ENCODE data around the gene EHD3. TPM values are rescaled to one million over a fixed set of nuclear protein-coding genes. Genes with fewer than 3 reads are reported as not detected.

Gene EHD3
- total RNA-seq, 8 experiments from 2014 or later, result 0.91 to 53.7 (median 7.8) TPM

GRCh38 chr2:31255911-31256571 lies 22.1 kb downstream of the EHD3 start:
- 58 to 100% (median 76%) methylated on average over 1 to 8 of the region's 11 CpGs; no CpG with 5 or more reads in 3 of the 10 experiments for WGBS, 10 experiments
- ATAC-seq (replicated peaks in 6 of 8), result no peak

GRCh38 chr2:31256611-31257382 lies 22.8 kb downstream of the EHD3 start:
- in situ Hi-C loops (cut with MboI; ENCODE audit: low pct_unique_long_range_greater_than_20kb in 2 of 9, low sequenced_read_pairs in 9 of 9, unreplicated experiment in 9 of 9), result no loop called here
- H3K4me1 ChIP-seq (replicated peaks in 1 of 2), result peaks cover 0 to 11% of the 10 kb centered on the region in 2 donors
- H3K27ac ChIP-seq, result no peak overlapping the region
- H3K4me3 ChIP-seq, result no peak overlapping the region
- WGBS, 10 experiments, result 67 to 86% (median 67%) methylated on average over 1 of the region's 4 CpGs; no CpG with 5 or more reads in 7 of the 10 experiments
- peak in 5 of 8 experiments; percentile 27 to 49 (median 43) for ATAC-seq (replicated peaks in 6 of 8)

More at GRCh38 chr2:31255911-31256571, 22.1 kb downstream of the EHD3 start:
- in situ Hi-C loops (cut with MboI; ENCODE audit: low pct_unique_long_range_greater_than_20kb in 2 of 9, low sequenced_read_pairs in 9 of 9, unreplicated experiment in 9 of 9), result no loop called here
- Histone ChIP-seq H3K4me3 (no peak overlapping the region), H3K4me1 (replicated peaks in 1 of 2) (peaks cover 0 to 11% of the 10 kb centered on the region in 2 donors), H3K27ac (no peak overlapping the region)

GRCh38 chr2:31258351-31258750 lies 24.4 kb downstream of the EHD3 start:
- Histone ChIP-seq H3K4me3 (no peak overlapping the region), H3K4me1 (replicated peaks in 1 of 2) (peaks cover 0 to 11% of the 10 kb centered on the region in 2 donors), H3K27ac (no peak overlapping the region)
- in situ Hi-C loops (cut with MboI; ENCODE audit: low pct_unique_long_range_greater_than_20kb in 2 of 9, low sequenced_read_pairs in 9 of 9, unreplicated experiment in 9 of 9), result no loop called here
- no peak for ATAC-seq (replicated peaks in 6 of 8)
- 38 to 100% (median 90%) methylated on average over 1 to 2 of the region's 5 CpGs; no CpG with 5 or more reads in 4 of the 10 experiments for WGBS, 10 experiments

- Histone ChIP-seq H3K4me1 (replicated peaks in 1 of 2) (peaks cover 0 to 11% of the 10 kb centered on the region in 2 donors), H3K4me3 (no peak overlapping the region), H3K27ac (no peak overlapping the region)
- whole genome bisulfite sequencing, 10 experiments, result 69 to 100% (median 92%) methylated on average over 1 to 2 of the region's 3 CpGs; no CpG with 5 or more reads in 6 of the 10 experiments
- in situ Hi-C loops (cut with MboI; ENCODE audit: low pct_unique_long_range_greater_than_20kb in 2 of 9, low sequenced_read_pairs in 9 of 9, unreplicated experiment in 9 of 9), result no loop called here
- ATAC-seq (replicated peaks in 6 of 8), result no peak
Observed at GRCh38 chr2:31259075-31259474, 25.1 kb downstream of the EHD3 start.

GRCh38 chr2:31260870-31261269 lies 26.9 kb downstream of the EHD3 start:
- H3K4me3 ChIP-seq, result no peak overlapping the region
- in situ Hi-C loops (cut with MboI; ENCODE audit: low pct_unique_long_range_greater_than_20kb in 2 of 9, low sequenced_read_pairs in 9 of 9, unreplicated experiment in 9 of 9), result no loop called here
- peak in 1 of 8 experiments; percentile 75 for ATAC-seq (replicated peaks in 6 of 8)
- no peak overlapping the region for H3K27ac ChIP-seq
- H3K4me1 ChIP-seq (replicated peaks in 1 of 2), result peaks cover 0 to 11% of the 10 kb centered on the region in 2 donors
- WGBS, 10 experiments, result no CpG with 5 or more reads among the region's 4 CpGs

- no peak overlapping the region for H3K27ac ChIP-seq
- WGBS, 10 experiments, result 95 to 100% methylated on average over 1 to 3 of the region's 3 CpGs; no CpG with 5 or more reads in 8 of the 10 experiments
- in situ Hi-C loops (cut with MboI; ENCODE audit: low pct_unique_long_range_greater_than_20kb in 2 of 9, low sequenced_read_pairs in 9 of 9, unreplicated experiment in 9 of 9), result no loop called here
- ATAC-seq (replicated peaks in 6 of 8), result peak in 2 of 8 experiments; percentile 23 to 40
- no peaks in the 10 kb centered on the region for H3K4me1 ChIP-seq (replicated peaks in 1 of 2)
- H3K4me3 ChIP-seq, result no peak overlapping the region
Observed at GRCh38 chr2:31263636-31264190, 29.8 kb downstream of the EHD3 start.

GRCh38 chr2:31265234-31265633 lies 31.3 kb downstream of the EHD3 start:
- H3K27ac ChIP-seq, result no peak overlapping the region
- no peak overlapping the region for H3K4me3 ChIP-seq
- no peak for ATAC-seq (replicated peaks in 6 of 8)
- in situ Hi-C loops (cut with MboI; ENCODE audit: low pct_unique_long_range_greater_than_20kb in 2 of 9, low sequenced_read_pairs in 9 of 9, unreplicated experiment in 9 of 9), result no loop called here
- 70 to 100% (median 93%) methylated on average over 2 to 5 of the region's 6 CpGs; no CpG with 5 or more reads in 1 of the 10 experiments for WGBS, 10 experiments
- H3K4me1 ChIP-seq (replicated peaks in 1 of 2), result no peaks in the 10 kb centered on the region

GRCh38 chr2:31266804-31267203 lies 32.9 kb downstream of the EHD3 start:
- H3K4me3 ChIP-seq, result no peak overlapping the region
- H3K27ac ChIP-seq, result no peak overlapping the region
- WGBS, 10 experiments, result 50 to 100% (median 92%) methylated on average over 1 to 2 of the region's 6 CpGs; no CpG with 5 or more reads in 4 of the 10 experiments
- H3K4me1 ChIP-seq (replicated peaks in 1 of 2), result no peaks in the 10 kb centered on the region
- in situ Hi-C loops (cut with MboI; ENCODE audit: low pct_unique_long_range_greater_than_20kb in 2 of 9, low sequenced_read_pairs in 9 of 9, unreplicated experiment in 9 of 9), result no loop called here
- peak in 2 of 8 experiments; percentile 9 to 18 for ATAC-seq (replicated peaks in 6 of 8)

GRCh38 chr2:31267437-31268120 lies 33.6 kb downstream of the EHD3 start:
- WGBS, 10 experiments, result 63 to 100% (median 90%) methylated on average over 1 to 4 of the region's 8 CpGs; no CpG with 5 or more reads in 4 of the 10 experiments
- Histone ChIP-seq H3K4me1 (replicated peaks in 1 of 2) (no peaks in the 10 kb centered on the region), H3K27ac (no peak overlapping the region), H3K4me3 (no peak overlapping the region)
- in situ Hi-C loops (cut with MboI; ENCODE audit: low pct_unique_long_range_greater_than_20kb in 2 of 9, low sequenced_read_pairs in 9 of 9, unreplicated experiment in 9 of 9), result no loop called here
- ATAC-seq (replicated peaks in 6 of 8), result no peak

- Histone ChIP-seq H3K4me3 (no peak overlapping the region), H3K27ac (no peak overlapping the region), H3K4me1 (replicated peaks in 1 of 2) (no peaks in the 10 kb centered on the region)
- in situ Hi-C loops (cut with MboI; ENCODE audit: low pct_unique_long_range_greater_than_20kb in 2 of 9, low sequenced_read_pairs in 9 of 9, unreplicated experiment in 9 of 9), result no loop called here
- 40 to 100% (median 86%) methylated on average over 1 to 2 of the region's 2 CpGs; no CpG with 5 or more reads in 3 of the 10 experiments for WGBS, 10 experiments
- ATAC-seq (replicated peaks in 6 of 8), result peak in 2 of 8 experiments; percentile 2 to 4
Observed at GRCh38 chr2:31268344-31268743, 34.4 kb downstream of the EHD3 start.

GRCh38 chr2:31269087-31269486 lies 35.1 kb downstream of the EHD3 start:
- ATAC-seq (replicated peaks in 6 of 8), result no peak
- no peak overlapping the region for H3K4me3 ChIP-seq
- WGBS, 10 experiments, result 38 to 96% (median 80%) methylated on average over 1 to 3 of the region's 4 CpGs; no CpG with 5 or more reads in 5 of the 10 experiments
- in situ Hi-C loops (cut with MboI; ENCODE audit: low pct_unique_long_range_greater_than_20kb in 2 of 9, low sequenced_read_pairs in 9 of 9, unreplicated experiment in 9 of 9), result no loop called here
- H3K4me1 ChIP-seq (replicated peaks in 1 of 2), result no peaks in the 10 kb centered on the region
- no peak overlapping the region for H3K27ac ChIP-seq

- H3K27ac ChIP-seq, result no peak overlapping the region
- in situ Hi-C loops (cut with MboI; ENCODE audit: low pct_unique_long_range_greater_than_20kb in 2 of 9, low sequenced_read_pairs in 9 of 9, unreplicated experiment in 9 of 9), result no loop called here
- peak in 2 of 8 experiments; percentile 3 to 46 for ATAC-seq (replicated peaks in 6 of 8)
- no peak overlapping the region for H3K4me3 ChIP-seq
- WGBS, 10 experiments, result 29 to 92% (median 82%) methylated on average over 1 to 3 of the region's 3 CpGs; no CpG with 5 or more reads in 2 of the 10 experiments
- H3K4me1 ChIP-seq (replicated peaks in 1 of 2), result no peaks in the 10 kb centered on the region
Observed at GRCh38 chr2:31270131-31270530, 36.2 kb downstream of the EHD3 start.
